ENCODE measurements around the gene HTR3B. TPM values are rescaled to one million over a fixed set of nuclear protein-coding genes. Genes with fewer than 3 reads are reported as not detected.
"Not testable (repeated sequence)": the region's sequence is repeated elsewhere in the genome, so short reads cannot be mapped to it uniquely, and the experiment has no call there.

The HTR3B gene
- total RNA-seq, 1 experiment from 2014 or later = not detected

DNA sequence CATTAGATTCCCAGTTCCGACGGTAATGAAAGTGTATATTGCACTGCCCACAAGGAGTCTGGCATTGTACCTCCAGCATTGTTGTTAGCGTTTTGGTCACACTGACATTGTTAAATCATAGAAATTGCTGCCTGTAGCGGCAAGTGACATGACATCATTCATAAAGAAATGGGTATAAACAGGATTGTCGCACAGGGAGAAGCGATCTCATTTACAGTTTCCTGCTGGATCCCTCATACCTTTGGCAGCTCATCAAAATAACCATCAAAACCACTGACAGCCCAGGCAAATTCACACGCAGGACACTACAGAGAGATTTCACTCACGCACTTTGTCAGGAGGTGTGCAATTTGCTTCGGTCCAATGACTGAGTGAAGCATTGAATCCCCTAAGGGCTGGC, 3.5 kb downstream of the HTR3B start:
- Histone ChIP-seq H2AFZ (ENCODE audit: low read length) (no peak overlapping the region), H3K56ac (ENCODE audit: insufficient read length, low read depth, low read length) (no peak overlapping the region), H3K79me1 (ENCODE audit: insufficient read depth, low read depth, low read length, poor library complexity, severe bottlenecking) (no peaks in the 10 kb centered on the region), H4K20me1 (ENCODE audit: control insufficient read depth, insufficient read depth, insufficient read length) (peaks cover 2% of the 10 kb centered on the region), H3K4me1 (ENCODE audit: insufficient read depth, low read length) (peaks cover 3% of the 10 kb centered on the region; the same call in 1 of the 2 replicates), H3K9me3 (ENCODE audit: control insufficient read depth, low read depth, low read length) (no peaks in the 10 kb centered on the region), H3K4ac (ENCODE audit: low read depth, low read length) (no peak overlapping the region), H3K23ac (ENCODE audit: insufficient read length, low read depth, low read length) (no peak overlapping the region), H3K27ac (ENCODE audit: insufficient read length, low read depth, low read length) (no peak overlapping the region), H3K23me2 (ENCODE audit: insufficient read length, low read depth, low read length, poor library complexity, severe bottlenecking) (no peaks in the 10 kb centered on the region), H2BK12ac (ENCODE audit: insufficient read length, low read depth, low read length) (no peak overlapping the region), H4K91ac (ENCODE audit: insufficient read length, low read depth, low read length) (no peak overlapping the region), H2AK5ac (ENCODE audit: insufficient read length, low read length) (no peak overlapping the region), H4K8ac (replicated peaks; ENCODE audit: insufficient read length, low read depth, low read length) (no peak overlapping the region), H3K27me3 (ENCODE audit: insufficient read depth, low read length) (no peaks in the 10 kb centered on the region), H2BK20ac (ENCODE audit: low read depth, low read length, poor library complexity, severe bottlenecking) (no peak overlapping the region), H3K14ac (ENCODE audit: insufficient read depth, low read length) (no peak overlapping the region), H3K79me2 (ENCODE audit: insufficient read depth, low read length) (no peaks in the 10 kb centered on the region), H3K18ac (ENCODE audit: insufficient read length, low read depth, low read length) (no peak overlapping the region), H3T11ph (ENCODE audit: low read length) (no peak overlapping the region), H2BK15ac (ENCODE audit: low read depth, low read length) (no peak overlapping the region), H4K5ac (ENCODE audit: insufficient read length, low read depth, low read length) (no peak overlapping the region), H3K4me2 (ENCODE audit: insufficient read depth, insufficient read length, low read length) (no peak overlapping the region), H2BK5ac (ENCODE audit: insufficient read length, low read length) (no peak overlapping the region), H3K9ac (ENCODE audit: extremely low read depth, insufficient read length, low read length) (no peak overlapping the region), H2BK120ac (ENCODE audit: low read depth, low read length, poor library complexity, severe bottlenecking) (no peak overlapping the region)
- WGBS (ENCODE audit: extremely low coverage, insufficient read length, low lambda C conversion rate) = no CpG with 5 or more reads among the region's 9 CpGs
- Mint-ChIP-seq H3K36me3 (ENCODE audit: insufficient read depth in 1 of 3, low read depth in 3 of 3) (no peaks in the 10 kb centered on the region), H3K27me3 (ENCODE audit: low read depth) (no peaks in the 10 kb centered on the region; the same call in none of the 2 replicates), H3K9me3 (no peaks in the 10 kb centered on the region; a peak in 1 of 5 replicates), H3K4me1 (peaks cover 16% of the 10 kb centered on the region in 2 experiments), H3K4me3 (no peak overlapping the region), H3K27ac (no peak overlapping the region)
- DNase-seq = no peak
- TF ChIP-seq, protein P1, sequence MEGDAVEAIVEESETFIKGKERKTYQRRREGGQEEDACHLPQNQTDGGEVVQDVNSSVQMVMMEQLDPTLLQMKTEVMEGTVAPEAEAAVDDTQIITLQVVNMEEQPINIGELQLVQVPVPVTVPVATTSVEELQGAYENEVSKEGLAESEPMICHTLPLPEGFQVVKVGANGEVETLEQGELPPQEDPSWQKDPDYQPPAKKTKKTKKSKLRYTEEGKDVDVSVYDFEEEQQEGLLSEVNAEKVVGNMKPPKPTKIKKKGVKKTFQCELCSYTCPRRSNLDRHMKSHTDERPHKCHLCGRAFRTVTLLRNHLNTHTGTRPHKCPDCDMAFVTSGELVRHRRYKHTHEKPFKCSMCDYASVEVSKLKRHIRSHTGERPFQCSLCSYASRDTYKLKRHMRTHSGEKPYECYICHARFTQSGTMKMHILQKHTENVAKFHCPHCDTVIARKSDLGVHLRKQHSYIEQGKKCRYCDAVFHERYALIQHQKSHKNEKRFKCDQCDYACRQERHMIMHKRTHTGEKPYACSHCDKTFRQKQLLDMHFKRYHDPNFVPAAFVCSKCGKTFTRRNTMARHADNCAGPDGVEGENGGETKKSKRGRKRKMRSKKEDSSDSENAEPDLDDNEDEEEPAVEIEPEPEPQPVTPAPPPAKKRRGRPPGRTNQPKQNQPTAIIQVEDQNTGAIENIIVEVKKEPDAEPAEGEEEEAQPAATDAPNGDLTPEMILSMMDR (conservative IDR thresholded peaks at IDR 0.05) = no peak

DNA sequence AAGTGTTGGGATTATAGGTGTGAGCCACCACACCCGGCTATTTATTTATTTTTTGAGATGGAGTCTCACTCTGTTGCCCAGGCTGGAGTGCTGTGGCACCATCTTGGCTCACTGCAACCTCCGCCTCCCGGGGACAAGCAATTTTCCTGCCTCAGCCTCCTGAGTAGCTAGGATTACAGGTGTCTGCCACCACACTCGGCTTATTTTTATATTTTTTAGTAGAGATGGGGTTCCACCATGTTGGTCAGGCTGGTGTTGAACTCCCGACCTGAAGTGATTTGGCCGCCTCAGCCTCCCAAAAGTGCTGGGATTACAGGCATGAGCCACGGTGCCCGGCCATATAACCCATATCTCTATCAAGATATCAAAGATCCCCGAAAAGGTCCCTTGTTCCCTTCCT, 6.9 kb downstream of the HTR3B start:
- not testable (repeated sequence) for H3K27me3 ChIP-seq (ENCODE audit: insufficient read depth, low read length); H2BK12ac ChIP-seq (ENCODE audit: insufficient read length, low read depth, low read length); H2BK15ac ChIP-seq (ENCODE audit: low read depth, low read length); H3K18ac ChIP-seq (ENCODE audit: insufficient read length, low read depth, low read length); H3K4me3 Mint-ChIP-seq; H3K9me3 ChIP-seq (ENCODE audit: control insufficient read depth, low read depth, low read length); H3K23ac ChIP-seq (ENCODE audit: insufficient read length, low read depth, low read length); H3K9me3 Mint-ChIP-seq; H3K4me1 ChIP-seq (ENCODE audit: insufficient read depth, low read length); H3T11ph ChIP-seq (ENCODE audit: low read length); H4K8ac ChIP-seq (replicated peaks; ENCODE audit: insufficient read length, low read depth, low read length); H3K23me2 ChIP-seq (ENCODE audit: insufficient read length, low read depth, low read length, poor library complexity, severe bottlenecking); H4K20me1 ChIP-seq (ENCODE audit: control insufficient read depth, insufficient read depth, insufficient read length); H3K56ac ChIP-seq (ENCODE audit: insufficient read length, low read depth, low read length); H2AK5ac ChIP-seq (ENCODE audit: insufficient read length, low read length); H3K27me3 Mint-ChIP-seq (ENCODE audit: low read depth); H3K4me1 Mint-ChIP-seq; DNase-seq; H3K79me1 ChIP-seq (ENCODE audit: insufficient read depth, low read depth, low read length, poor library complexity, severe bottlenecking); H3K79me2 ChIP-seq (ENCODE audit: insufficient read depth, low read length); H3K4me2 ChIP-seq (ENCODE audit: insufficient read depth, insufficient read length, low read length); H3K27ac ChIP-seq (ENCODE audit: insufficient read length, low read depth, low read length); H3K14ac ChIP-seq (ENCODE audit: insufficient read depth, low read length); H2BK5ac ChIP-seq (ENCODE audit: insufficient read length, low read length); H2BK120ac ChIP-seq (ENCODE audit: low read depth, low read length, poor library complexity, severe bottlenecking); H3K9ac ChIP-seq (ENCODE audit: extremely low read depth, insufficient read length, low read length); H2BK20ac ChIP-seq (ENCODE audit: low read depth, low read length, poor library complexity, severe bottlenecking); H3K27ac Mint-ChIP-seq; H3K4ac ChIP-seq (ENCODE audit: low read depth, low read length); H3K36me3 Mint-ChIP-seq (ENCODE audit: insufficient read depth in 1 of 3, low read depth in 3 of 3); H4K91ac ChIP-seq (ENCODE audit: insufficient read length, low read depth, low read length); H2AFZ ChIP-seq (ENCODE audit: low read length); H4K5ac ChIP-seq (ENCODE audit: insufficient read length, low read depth, low read length)
- no CpG with 5 or more reads among the region's 9 CpGs for WGBS (ENCODE audit: extremely low coverage, insufficient read length, low lambda C conversion rate)
